Activated CD8-positive, alpha-beta memory T cell treated with anti-CD3 and anti-CD28 coated beads for 48 hours (primary cell): ENCODE results near the gene FANCD2.
A peak's percentile ranks its signal among the peaks of the same experiment; 100 is the strongest.
"Not testable (repeated sequence)": the region's sequence is repeated elsewhere in the genome, so short reads cannot be mapped to it uniquely, and the experiment has no call there.

ENCODE experiments used
- DNase-seq, 3 experiments: peaks; one replicate each; pipeline ENCODE4 v3.0.0-alpha.2; 2020; ENCODE audit warnings: low read depth in 2 of 3, low spot score in 2 of 3

The FANCD2 gene

GRCh38 chr3:10012106-10012505, 14.1 kb upstream of the FANCD2 start:
- DNase-seq: no peak

- no peak for DNase-seq
Observed at GRCh38 chr3:10015461-10015904, 10.8 kb upstream of the FANCD2 start.

DNA sequence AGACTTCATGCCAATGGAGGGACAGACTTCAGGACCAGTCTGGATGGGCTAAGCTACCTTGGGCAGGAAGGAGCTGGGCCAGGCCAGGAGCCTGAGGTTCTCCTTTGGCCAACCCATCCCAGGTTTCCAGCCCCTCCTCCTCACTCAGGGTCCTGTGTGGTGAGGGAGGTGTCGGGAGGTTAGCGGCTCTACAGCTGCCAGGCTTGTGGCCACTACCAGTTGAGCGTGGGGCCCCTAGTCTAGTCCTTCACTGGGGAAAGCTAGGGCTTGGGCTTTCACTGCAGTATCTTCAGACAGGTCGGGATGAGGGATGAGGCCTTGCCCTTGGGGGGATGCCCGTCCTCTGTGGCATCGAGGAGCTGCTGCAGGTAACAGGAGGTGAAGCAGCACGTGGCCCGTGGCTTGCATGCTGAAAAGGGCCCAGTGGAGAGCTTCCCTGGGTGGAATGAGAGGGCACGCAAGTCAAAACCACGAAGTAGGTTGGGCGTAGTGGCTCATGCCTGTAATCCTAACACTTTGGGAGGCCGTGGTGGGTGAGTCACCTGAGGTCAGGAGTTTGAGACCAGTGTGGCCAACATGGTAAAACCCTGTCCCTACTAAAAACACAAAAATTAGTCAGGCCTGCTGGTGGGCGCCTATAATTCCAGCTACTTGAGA, 8.5 kb upstream of the FANCD2 start:
- DNase-seq: peak in 2 of 3 experiments; percentile 41 to 61

DNA sequence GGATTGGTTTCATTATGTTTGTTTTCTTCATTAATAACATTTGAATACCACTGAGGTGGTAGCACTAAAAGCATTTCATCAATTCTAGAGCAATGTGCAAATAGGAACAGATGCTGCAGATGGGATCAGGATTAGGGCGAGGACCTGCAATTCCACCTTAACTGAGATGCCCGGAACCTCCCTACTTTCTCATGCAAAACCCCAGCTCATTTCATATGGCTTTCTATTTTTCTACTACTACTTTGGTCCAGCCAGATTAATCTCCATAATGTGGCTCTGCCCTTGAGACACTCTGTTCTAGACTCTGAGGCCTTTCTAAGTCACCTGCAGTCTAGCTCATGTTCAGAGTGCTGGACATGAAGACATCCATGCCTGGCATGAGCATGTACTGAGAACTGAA, 7.4 kb upstream of the FANCD2 start:
- DNase-seq: not testable (repeated sequence)

- no peak for DNase-seq
Observed at GRCh38 chr3:10019326-10019725, 6.9 kb upstream of the FANCD2 start.

GRCh38 chr3:10021856-10022775, 4.1 kb upstream of the FANCD2 start:
- no peak for DNase-seq

GRCh38 chr3:10023587-10024310, 2.5 kb upstream of the FANCD2 start:
- no peak for DNase-seq

- DNase-seq: no peak
Observed at GRCh38 chr3:10025205-10026083, 793 bp upstream of the FANCD2 start.

- DNase-seq: no peak
Observed at GRCh38 chr3:10041034-10041433, 14.8 kb downstream of the FANCD2 start.

DNA sequence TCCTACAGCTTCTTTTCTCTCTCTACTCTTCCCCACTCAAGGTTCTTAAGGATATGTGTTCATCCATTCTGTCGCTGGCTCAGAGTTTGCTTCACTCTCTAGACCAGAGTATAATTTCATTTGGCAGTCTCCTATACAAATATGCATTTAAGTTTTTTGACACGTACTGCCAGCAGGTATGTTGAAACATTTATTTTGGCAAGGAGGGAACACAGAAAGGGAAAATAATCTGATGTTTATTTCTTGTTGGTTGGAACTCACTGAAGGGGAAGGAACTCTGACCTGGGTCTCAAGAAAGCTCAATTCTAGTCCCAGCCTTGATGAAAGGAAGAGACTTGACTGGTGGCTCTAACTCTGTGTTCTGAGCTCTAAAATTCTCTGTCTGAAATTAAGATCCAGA, 21.6 kb downstream of the FANCD2 start:
- no peak for DNase-seq

DNA sequence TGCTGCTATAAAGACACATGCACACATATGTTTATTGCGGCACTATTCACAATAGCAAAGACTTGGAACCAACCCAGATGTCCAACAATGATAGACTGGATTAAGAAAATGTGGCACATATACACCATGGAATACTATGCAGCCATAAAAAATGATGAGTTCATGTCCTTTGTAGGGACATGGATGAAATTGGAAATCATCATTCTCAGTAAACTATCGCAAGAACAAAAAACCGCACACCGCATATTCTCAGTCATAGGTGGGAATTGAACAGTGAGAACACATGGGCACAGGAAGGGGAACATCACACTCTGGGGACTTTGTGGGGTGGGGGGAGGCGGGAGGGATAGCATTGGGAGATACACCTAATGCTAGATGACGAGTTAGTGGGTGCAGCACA, 26.8 kb downstream of the FANCD2 start:
- DNase-seq: not testable (repeated sequence)

GRCh38 chr3:10055097-10055496, 28.9 kb downstream of the FANCD2 start:
- no peak for DNase-seq

GRCh38 chr3:10070077-10070476, 43.8 kb downstream of the FANCD2 start:
- DNase-seq: not testable (repeated sequence)

GRCh38 chr3:10074666-10075065, 48.4 kb downstream of the FANCD2 start:
- no peak for DNase-seq

GRCh38 chr3:10081871-10082270, 55.6 kb downstream of the FANCD2 start:
- DNase-seq: no peak

- DNase-seq: no peak
Observed at GRCh38 chr3:10085738-10086137, 59.5 kb downstream of the FANCD2 start.

- no peak for DNase-seq
Observed at GRCh38 chr3:10088256-10088655, 62.0 kb downstream of the FANCD2 start.

- DNase-seq: no peak
Observed at GRCh38 chr3:10090179-10090578, 63.9 kb downstream of the FANCD2 start.

DNA sequence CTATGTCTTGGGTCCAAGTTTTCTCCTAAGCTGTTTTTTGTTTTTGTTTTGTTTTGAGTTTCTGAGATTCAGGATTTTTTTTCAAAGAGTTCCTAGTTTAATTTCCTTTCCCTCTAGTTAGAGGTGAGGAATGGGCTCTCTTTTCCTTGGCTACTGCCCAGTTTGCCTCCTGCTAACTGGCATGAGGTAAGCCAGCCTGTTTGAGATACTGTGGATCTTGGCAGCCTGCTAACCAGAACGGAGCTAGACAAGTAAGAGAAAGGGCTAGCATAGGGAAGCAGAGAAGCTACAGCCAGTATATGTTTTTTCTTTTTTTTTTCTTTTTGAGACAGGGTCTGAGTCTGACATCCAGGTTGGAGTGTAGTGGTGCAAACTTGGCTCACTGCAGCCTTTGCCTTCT, 64.5 kb downstream of the FANCD2 start:
- not testable (repeated sequence) for DNase-seq

DNA sequence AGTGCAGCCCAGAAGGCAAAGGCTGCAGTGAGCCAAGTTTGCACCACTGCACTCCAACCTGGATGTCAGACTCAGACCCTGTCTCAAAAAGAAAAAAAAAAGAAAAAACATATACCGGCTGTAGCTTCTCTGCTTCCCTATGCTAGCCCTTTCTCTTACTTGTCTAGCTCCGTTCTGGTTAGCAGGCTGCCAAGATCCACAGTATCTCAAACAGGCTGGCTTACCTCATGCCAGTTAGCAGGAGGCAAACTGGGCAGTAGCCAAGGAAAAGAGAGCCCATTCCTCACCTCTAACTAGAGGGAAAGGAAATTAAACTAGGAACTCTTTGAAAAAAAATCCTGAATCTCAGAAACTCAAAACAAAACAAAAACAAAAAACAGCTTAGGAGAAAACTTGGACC, 65.2 kb downstream of the FANCD2 start:
- DNase-seq: not testable (repeated sequence)

DNA sequence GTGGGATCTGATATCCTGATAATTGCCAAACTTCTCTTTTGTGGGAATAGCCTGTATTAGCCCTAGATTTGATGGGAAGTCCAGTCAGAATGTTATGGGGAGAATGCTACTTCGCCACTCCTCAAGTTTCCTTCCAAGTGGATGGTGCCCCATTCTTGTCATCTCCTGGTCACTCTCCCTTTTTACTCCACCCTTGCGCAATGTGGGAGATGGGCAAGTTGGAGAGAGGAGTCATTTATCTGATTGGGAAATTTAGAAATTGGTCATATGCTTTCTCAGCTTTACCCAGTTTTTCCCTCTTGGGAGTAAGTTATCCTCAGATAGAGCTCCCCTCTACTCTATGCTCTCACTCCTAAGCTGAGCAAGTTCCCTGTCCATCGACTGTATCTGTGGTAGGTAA, 67.4 kb downstream of the FANCD2 start:
- no peak for DNase-seq
